HG03045 (cell line): Measurements from ENCODE around the gene CSMD2.
"Not testable (repeated sequence)": the region's sequence is repeated elsewhere in the genome, so short reads cannot be mapped to it uniquely, and the experiment has no call there.

Source experiments
- ATAC-seq: cut with Tn5 transposase; IDR thresholded peaks from one replicate; pipeline ENCODE4 v1.9.1; 2021; ENCODE audit warnings: mild to moderate bottlenecking, moderate library complexity; ENCODE audit not compliant: unreplicated experiment

The CSMD2 gene

DNA sequence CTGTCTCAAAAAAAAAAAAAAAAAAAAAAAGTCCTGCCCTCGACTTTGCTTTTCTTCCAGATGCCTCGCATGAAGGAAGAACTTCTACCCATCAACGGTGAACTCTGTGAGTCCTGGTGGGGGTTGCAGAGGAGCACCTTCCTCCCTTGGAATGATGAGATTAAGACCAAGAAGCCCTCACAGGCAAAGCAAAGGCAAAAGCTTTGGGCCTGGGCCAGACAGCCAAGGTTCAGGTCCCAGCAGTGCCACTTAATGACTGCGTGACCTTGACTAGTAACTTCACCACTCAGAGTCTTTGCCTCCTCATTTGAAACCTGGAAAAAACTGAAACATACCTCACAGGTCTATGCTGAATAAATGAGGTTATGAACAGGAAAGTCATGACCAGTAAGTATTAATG lies 637.1 kb downstream of the CSMD2 start:
- ATAC-seq, result no peak

GRCh38 chr1:33524586-33524985 lies 640.4 kb downstream of the CSMD2 start:
- ATAC-seq, result no peak

- no peak for ATAC-seq
These were observed 645.7 kb downstream of the CSMD2 start for GRCh38 chr1:33519240-33519884.

DNA sequence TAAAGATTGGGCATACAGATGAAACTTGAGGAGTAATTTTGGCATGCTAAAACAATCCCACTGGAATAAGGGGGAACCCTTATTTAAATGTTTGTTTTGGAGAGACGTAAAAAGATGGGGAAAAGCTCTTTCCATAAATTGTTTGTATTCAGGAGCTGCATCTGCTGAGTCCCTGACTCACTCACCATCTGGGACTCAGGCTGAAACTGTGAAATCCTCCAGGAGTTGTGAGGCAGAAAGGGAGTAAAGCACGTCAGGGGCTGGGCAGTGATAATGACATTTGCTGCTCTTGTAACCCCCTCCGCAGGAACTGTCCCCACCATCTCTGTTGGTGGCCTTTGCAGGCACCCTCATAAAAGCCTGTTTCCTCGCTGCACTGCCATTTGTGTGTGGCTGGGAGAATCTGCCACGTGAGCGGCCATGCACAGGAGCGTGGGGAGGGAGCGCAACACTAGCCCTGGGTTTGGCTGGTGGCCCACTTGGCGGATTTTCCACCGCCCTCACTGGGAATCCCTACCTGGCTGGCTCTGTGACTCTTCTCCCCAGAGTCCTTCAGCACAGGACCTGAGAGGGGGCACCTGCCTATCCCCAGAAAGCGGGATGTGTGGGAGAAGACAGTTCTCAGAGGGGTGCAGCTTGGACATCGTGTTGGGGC lies 647.3 kb downstream of the CSMD2 start:
- ATAC-seq, result no peak

DNA sequence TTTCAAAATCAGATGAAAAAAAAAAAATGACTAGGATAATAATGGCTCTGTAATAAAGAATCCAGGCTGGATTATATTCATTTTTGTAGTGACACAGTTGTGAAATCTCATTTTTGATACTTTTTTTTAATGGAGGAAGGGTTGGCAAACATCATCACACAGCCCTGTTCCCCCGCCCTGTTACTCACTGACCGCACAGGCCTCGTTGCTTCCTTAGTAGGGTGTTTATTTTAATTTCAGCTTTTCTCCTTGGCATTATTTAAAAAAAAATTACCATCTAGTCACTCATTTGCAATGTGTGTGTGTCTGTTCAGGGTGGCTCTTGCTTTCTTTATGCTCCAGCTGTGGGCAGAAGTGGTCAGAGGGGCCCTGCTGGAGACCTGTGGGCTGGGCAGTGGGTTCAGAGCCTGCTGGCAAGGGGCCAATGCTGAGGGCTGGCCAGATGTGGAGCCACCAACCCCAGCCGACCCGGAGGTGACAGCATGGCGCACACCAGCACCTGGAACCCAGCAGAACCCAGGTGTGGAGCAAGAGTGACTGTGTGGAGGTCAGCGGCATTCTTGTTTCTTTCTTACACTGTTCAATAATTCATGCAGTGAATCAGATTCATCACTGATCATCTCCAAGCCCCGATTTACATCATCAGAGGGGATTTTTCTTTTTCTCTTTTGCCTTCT lies 648.0 kb downstream of the CSMD2 start:
- ATAC-seq, result no peak

DNA sequence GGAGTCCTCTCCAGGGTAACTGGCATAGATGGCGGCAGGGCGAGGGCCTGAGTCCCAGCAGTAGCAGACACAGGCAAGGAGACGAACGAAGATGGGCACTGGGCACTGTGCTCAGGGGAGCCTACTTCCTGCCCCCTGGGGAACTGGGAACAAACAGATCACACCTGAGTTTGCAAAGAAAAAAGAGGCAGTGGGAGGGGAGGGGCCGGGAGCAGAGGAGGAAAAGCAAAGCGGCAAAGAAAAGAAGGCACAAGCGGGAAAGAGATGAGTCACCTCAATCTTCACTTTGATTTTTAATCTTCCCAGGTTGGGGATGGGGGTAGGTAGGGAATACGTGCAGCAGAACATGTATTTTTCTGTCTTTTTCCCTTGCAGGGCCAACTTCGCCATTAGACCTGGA lies 648.6 kb downstream of the CSMD2 start:
- no peak for ATAC-seq

DNA sequence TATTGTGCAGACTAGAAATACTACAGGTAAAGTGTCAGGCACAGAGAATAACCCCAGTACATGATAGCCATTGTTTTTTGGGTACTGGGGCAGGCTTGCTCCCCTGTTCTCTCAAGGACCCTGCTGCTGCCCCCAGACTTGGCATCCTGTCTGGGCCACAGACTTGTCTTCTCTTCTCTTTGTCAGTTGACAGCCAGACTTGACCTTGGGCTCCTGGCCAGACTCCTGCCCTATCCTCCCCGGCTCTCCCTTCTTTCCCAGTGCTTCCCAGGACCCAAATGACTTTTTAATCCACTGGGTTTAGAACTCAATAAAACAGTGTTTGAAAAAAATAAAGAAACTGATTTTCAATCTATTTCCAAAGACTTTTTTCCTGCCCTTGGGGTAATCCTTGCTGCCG lies 649.4 kb downstream of the CSMD2 start:
- no peak for ATAC-seq

DNA sequence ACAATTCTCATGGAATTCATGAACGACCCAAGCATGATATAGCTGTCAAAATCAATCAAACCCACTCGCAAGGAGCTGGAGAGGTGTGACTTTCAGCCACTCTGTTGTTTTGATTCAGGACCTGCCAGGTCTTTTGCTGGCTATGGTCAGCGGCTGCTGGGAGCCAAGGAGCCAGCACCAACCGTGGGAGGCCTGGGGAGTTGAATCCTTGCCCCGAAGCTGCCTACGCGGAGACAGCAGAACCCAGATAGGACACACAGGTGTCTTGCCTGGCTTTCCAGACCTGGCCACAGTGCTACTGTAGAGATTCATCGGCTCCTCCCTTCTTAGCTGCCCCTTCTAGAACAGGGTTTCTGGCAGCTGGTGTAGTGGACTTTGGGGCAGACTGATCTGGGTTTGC lies 649.9 kb downstream of the CSMD2 start:
- ATAC-seq, result no peak

DNA sequence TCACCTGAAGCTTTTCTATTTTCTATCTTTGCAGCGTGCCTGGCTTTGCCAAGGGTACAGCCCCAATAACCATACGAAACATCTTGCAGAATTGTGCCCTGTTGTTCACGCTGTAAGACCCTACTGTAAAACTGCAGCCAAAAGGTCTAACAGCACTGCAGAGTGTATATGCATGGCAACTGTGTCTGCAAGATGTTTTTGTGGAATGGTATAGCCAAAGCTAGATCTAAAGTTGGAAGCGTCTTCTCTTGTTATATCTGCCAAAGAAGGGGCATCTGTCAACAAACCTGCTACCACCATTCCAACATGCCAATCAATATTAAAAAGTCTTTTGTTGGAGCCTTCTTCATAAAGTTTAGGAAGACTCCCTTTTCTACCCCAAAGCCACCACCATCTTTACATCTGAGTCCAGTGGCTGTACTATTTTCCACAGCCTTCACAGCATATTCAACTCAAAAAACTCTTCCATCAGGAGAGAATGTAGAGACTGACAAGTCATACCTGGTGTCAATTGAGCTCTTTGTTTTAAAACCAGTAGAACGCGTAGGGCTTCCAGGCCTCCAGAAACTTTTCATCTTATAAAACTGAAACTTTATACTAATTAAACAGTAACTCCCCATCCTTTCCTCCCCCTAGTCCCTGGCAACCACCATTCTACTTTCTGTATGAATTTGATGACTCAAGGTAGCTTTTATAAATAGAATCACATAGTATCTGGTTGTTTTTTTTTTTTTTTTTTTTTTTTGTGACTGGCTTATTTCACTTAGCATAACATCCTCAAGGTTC lies 652.6 kb downstream of the CSMD2 start:
- ATAC-seq, result no peak

DNA sequence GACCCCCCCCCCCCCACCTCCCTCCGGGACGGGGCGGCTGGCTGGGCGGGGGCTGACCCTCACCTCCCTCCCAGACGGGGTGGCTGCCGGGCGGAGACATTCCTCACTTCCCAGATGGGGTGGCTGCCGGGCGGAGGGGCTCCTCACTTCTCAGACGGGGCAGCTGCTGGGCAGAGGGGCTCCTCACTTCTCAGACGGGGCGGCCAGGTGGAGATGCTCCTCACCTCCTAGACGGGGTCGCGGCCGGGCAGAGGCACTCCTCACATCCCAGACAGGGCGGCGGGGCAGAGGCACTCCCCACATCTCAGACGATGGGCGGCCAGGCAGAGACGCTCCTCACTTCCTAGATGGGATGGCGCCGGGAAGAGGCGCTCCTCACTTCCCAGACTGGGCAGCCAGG lies 655.8 kb downstream of the CSMD2 start:
- not testable (repeated sequence) for ATAC-seq

- no peak for ATAC-seq
These were observed 656.9 kb downstream of the CSMD2 start for GRCh38 chr1:33508151-33508550.

GRCh38 chr1:33507661-33508060 lies 657.4 kb downstream of the CSMD2 start:
- no peak for ATAC-seq

DNA sequence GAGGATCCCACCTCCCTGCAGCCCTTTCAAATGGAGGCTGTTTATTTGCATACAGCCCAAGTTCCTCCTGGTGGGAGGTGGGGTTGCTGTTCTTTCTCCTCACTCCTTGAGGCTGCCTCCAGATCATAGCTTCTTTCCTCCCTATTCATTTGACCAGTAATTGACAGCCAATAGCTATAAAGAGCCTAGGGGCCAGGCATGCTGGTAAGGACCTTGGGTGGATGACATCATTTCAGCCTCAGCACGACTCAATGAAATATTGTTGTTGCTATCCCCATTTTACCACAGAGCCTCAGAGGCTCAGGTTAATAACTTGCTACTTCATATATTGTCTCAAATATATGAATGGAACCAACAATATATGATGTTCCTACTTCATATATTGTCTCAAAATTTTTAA lies 661.5 kb downstream of the CSMD2 start:
- ATAC-seq, result no peak

DNA sequence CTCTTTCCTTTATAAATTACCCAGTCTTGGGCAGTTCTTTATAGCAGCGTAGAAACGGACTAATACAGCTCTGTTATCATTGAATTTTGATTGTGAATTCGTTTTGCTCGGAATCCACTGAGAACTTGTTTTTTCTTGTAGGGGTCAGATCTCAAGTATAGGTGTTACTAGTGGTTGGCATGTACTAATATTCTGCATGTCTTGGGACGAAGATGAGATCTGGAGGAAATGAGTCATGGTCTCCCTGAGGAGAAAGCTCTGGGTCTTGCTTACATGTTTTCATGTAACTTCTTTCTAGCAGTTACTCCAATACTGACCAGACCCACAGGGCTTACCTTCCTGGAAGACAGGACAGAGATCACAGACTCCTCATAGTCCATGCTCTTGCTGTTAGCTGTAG lies 662.3 kb downstream of the CSMD2 start:
- ATAC-seq, result no peak

GRCh38 chr1:33501774-33502173 lies 663.3 kb downstream of the CSMD2 start:
- ATAC-seq, result no peak

DNA sequence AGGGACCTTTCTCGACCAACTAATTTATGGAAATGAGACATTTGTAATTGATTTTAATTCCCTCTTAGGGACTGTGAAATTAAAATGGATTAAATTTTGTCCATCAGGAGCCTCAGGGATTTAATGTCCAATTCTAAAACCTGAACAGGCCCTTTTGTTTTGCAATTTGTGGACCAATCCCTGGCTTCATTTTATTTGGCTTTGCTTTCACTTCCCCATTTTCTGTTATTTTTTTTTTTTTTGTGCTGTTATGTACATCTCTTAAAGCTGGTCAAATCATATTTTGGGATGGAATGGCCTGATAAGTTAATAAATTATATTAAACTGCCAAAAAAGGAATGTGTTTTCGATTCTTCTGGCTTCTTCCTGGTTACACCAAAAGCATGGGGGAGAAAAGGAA lies 663.7 kb downstream of the CSMD2 start:
- no peak for ATAC-seq

- ATAC-seq, result no peak
These were observed 664.5 kb downstream of the CSMD2 start for GRCh38 chr1:33500547-33500946.

GRCh38 chr1:33497410-33497809 lies 667.6 kb downstream of the CSMD2 start:
- no peak for ATAC-seq

DNA sequence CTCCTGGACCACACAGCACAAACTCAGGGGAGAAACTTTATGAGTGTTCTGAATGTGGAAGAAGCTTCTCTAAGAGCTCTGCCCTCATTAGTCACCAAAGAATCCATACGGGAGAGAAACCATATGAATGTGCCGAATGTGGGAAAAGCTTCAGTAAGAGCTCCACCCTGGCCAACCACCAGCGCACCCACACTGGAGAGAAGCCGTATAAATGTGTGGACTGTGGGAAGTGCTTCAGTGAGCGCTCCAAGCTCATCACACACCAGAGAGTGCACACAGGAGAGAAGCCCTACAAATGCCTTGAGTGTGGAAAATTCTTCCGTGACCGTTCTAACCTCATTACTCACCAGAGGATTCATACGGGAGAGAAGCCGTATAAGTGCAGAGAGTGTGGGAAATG lies 670.1 kb downstream of the CSMD2 start:
- ATAC-seq, result no peak

- no peak for ATAC-seq
These were observed 676.4 kb downstream of the CSMD2 start for GRCh38 chr1:33488624-33489023.

DNA sequence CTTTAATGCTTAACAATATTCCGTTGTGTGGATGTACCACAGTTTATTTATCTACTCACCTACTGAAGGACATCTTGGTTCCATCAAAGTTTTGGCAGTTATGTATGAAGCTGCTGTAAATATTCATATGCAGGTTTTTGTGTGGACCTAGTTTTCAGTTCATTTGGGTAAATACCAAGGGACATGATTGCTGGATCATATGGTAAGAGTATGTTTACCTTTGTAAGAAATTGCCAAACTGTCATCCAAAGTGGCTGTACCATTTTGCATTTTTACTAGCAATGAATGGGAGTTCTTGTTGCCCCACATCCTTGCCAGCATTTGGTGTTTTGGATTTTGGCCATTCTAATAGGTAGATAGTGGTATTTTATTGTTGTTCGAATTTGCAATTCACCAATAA lies 682.6 kb downstream of the CSMD2 start:
- no peak for ATAC-seq

DNA sequence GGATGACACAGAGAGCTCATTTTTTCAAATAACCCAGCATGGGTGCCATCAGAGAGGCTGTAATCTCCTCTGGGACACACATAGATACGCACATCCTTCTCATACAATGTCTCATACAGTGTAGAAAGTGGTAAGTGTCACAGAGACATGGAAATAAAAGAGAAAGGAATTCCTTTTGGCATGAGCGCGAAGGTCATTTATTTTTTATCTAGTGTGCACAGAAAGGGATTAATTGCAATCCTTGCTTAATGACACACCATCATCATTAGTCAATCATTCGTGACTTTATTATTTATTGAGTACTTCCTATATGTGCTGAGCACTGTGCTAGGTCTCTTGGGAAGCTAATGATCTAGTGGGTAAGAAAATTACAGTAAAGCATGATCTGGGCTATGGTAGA lies 687.6 kb downstream of the CSMD2 start:
- no peak for ATAC-seq
